Lung (tissue), 12 donors: Measurements from ENCODE around the gene C4orf46. TPM values are rescaled to one million over a fixed set of nuclear protein-coding genes. Genes with fewer than 3 reads are reported as not detected.
A peak's percentile ranks its signal among the peaks of the same experiment; 100 is the strongest.

Source experiments
- ATAC-seq: fragments of 200-7000 bp; cut with Tn5 transposase; one replicate; pipeline ENCODE4 v1.9.1; 2020; ENCODE audit warnings: moderate number of reproducible peaks; ENCODE audit not compliant: insufficient read depth, low FRiP score
- DNase-seq, 3 donors: peaks; one replicate each; pipeline ENCODE4 v3.0.0-alpha.2; 2013 to 2017
- H3K27ac ChIP-seq, 2 donors: one replicate each; pipeline ENCODE4 v1.5.1; 2013; ENCODE audit warnings: mild to moderate bottlenecking in 2 of 2, moderate library complexity in 2 of 2, control low read depth in 1 of 2, inconsistent platforms in 1 of 2, low read depth in 1 of 2, low read length in 1 of 2
- H3K27me3 ChIP-seq, 3 donors: one replicate each; pipeline ENCODE4 v1.5.1; 2013; ENCODE audit warnings: low read length in 2 of 3; ENCODE audit not compliant: control insufficient read depth in 3 of 3, insufficient read depth in 3 of 3
- H3K36me3 ChIP-seq, 4 donors: one replicate each; pipeline ENCODE4 v1.5.1; 2013; ENCODE audit warnings: low read length in 4 of 4, mild to moderate bottlenecking in 1 of 4, moderate library complexity in 1 of 4; ENCODE audit not compliant: control insufficient read depth in 4 of 4, insufficient read depth in 4 of 4
- H3K4me1 ChIP-seq, 5 donors: one replicate each; pipeline ENCODE4 v1.5.1; 2013; ENCODE audit warnings: low read length in 5 of 5, mild to moderate bottlenecking in 2 of 5, moderate library complexity in 1 of 5; ENCODE audit not compliant: control insufficient read depth in 5 of 5, insufficient read depth in 5 of 5
- H3K4me3 ChIP-seq: one replicate; pipeline ENCODE4 v1.5.1; 2013; ENCODE audit warnings: mild to moderate bottlenecking, control low read depth, moderate library complexity
- H3K9ac ChIP-seq, 2 donors: one replicate each; pipeline ENCODE4 v1.5.1; 2013; ENCODE audit warnings: low read length in 2 of 2, control low read depth in 1 of 2; ENCODE audit not compliant: insufficient read depth in 1 of 2
- H3K9me3 ChIP-seq, 4 donors: one replicate each; pipeline ENCODE4 v1.5.1; 2013; ENCODE audit warnings: low read length in 3 of 4, mild to moderate bottlenecking in 1 of 4, moderate library complexity in 1 of 4; ENCODE audit not compliant: control insufficient read depth in 4 of 4, insufficient read depth in 3 of 4
- WGBS, 2 donors: extraction: QIAGEN DNeasy Blood & Tissue Kit; methylation state at CpG; one replicate each; pipeline ENCODE4 v1.1.7; 2013; 5-methylcytosine and 5-hydroxymethylcytosine counted together
- polyA plus RNA-seq, 2 donors: library from polyadenylated mRNA; stranded (reverse); fragments of 200-250 nt; gene quantifications; one replicate each; pipeline ENCODE4 v1.2.1, GENCODE V29; 2013
- total RNA-seq, 2 donors: library from RNA; depleted of rRNA in 1 of 2; stranded (reverse); fragments of >200 nt in 1 of 2; gene quantifications; one replicate each; pipeline ENCODE4 v1.2.1, GENCODE V29; 2014 to 2021
- TF ChIP-seq, protein P1 (sequence below): IDR thresholded peaks from 2 replicates; pipeline ENCODE4 v1.5.1; 2012; ENCODE audit warnings: mild to moderate bottlenecking; ENCODE audit errors: control extremely low read depth, extremely low read depth
- donor health status: control.
- donor health status: control.
- donor health status: Bipolar disorder and iron deficiency.
- donor health status: healthy.
- donor health status: DM: yes; HTN: yes; CAD: no.

The C4orf46 gene
- total and polyA plus RNA-seq, 4 donors: 2.7 to 31.3 (median 3.2) TPM

DNA sequence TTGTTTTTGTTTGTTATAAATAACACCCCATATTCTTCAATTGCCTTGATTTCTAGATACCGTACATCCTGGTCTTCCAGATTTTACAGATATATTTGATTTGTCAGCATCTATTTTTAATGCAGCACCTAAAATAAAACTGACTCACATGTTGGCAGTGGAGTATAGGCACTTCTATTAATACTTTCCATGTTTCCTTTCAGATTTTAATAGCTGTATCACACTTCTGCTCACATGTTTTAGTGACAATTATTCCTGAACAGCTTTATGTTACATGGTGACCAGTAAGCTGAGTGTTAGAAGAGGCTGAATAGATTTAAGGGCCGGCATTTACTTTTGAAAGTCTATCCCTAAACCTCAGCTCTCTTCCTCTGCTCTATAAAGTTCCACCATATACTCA lies 46.1 kb downstream of the C4orf46 start:
- DNase-seq: no peak
- ATAC-seq: no peak
- Histone ChIP-seq H3K4me3 (no peak overlapping the region), H3K27ac (peak overlapping the region in 1 of 2 donors; percentile 16), H3K36me3 (peaks cover 0 to 1% (median 0%) of the 10 kb centered on the region in 4 donors), H3K27me3 (no peaks in the 10 kb centered on the region), H3K4me1 (peaks cover 0 to 3% (median 0%) of the 10 kb centered on the region in 5 donors), H3K9ac (no peak overlapping the region), H3K9me3 (no peaks in the 10 kb centered on the region)
- TF ChIP-seq, protein P1, sequence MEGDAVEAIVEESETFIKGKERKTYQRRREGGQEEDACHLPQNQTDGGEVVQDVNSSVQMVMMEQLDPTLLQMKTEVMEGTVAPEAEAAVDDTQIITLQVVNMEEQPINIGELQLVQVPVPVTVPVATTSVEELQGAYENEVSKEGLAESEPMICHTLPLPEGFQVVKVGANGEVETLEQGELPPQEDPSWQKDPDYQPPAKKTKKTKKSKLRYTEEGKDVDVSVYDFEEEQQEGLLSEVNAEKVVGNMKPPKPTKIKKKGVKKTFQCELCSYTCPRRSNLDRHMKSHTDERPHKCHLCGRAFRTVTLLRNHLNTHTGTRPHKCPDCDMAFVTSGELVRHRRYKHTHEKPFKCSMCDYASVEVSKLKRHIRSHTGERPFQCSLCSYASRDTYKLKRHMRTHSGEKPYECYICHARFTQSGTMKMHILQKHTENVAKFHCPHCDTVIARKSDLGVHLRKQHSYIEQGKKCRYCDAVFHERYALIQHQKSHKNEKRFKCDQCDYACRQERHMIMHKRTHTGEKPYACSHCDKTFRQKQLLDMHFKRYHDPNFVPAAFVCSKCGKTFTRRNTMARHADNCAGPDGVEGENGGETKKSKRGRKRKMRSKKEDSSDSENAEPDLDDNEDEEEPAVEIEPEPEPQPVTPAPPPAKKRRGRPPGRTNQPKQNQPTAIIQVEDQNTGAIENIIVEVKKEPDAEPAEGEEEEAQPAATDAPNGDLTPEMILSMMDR: no peak
- 68 to 94% methylated on average over 2 of the region's 2 CpGs for WGBS, 2 donors

DNA sequence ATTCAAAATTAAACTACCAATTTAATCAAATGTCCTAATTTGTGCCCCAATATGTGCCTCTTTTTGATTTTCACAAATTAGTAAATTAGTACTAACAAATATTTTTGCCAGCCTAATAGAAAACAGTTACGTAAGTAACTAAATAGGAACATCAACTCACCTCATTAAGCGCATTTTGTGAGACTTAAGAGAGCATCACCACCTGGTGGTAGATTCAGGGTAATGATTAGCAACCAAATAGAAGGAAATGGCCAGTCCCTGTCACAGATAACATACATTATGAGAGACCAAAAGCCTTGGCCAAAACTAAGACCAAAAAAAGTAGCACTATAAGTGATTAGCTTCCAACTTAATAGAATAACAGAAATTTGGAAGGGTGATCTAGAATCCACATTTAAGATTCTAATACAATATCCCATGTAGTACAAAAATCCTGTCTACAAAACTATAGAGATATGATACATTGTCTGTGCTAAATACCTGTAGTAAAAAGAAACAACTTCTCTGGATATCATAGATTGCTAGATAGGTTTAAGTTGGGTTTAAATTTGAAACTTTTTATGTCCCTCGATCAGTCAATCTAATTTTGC lies 46.7 kb downstream of the C4orf46 start:
- DNase-seq (peak in 2 of 3 donors; percentile 46 to 66), ATAC-seq (peak; percentile 81)
- H3K27ac ChIP-seq: no peak overlapping the region
- H3K9me3 ChIP-seq: no peaks in the 10 kb centered on the region
- H3K4me3 ChIP-seq: no peak overlapping the region
- no peak overlapping the region for H3K9ac ChIP-seq
- peaks cover 0 to 1% (median 0%) of the 10 kb centered on the region in 4 donors for H3K36me3 ChIP-seq
- WGBS, 2 donors: 33 to 39% methylated on average over 3 of the region's 3 CpGs
- peaks cover 0 to 3% (median 0%) of the 10 kb centered on the region in 5 donors for H3K4me1 ChIP-seq
- TF ChIP-seq, protein P1: peak; percentile 61
- H3K27me3 ChIP-seq: no peaks in the 10 kb centered on the region

DNA sequence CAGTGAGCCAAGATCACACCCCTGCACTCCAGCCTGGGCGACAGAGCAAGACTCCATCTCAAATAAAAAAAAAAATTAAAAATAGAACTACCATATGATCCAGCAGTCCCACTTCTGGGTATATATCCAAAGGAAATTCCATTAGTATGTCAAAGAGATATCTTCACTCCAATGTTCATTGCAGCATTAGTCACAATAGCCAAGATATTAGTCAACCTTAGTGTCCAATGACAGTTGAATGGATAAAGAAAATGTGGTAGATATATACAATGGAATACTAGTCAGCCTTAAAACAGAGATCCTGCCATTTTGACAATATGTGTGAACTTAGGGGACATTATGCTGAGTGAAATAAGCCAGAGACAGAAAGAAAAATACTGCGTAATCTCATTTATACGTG lies 49.4 kb downstream of the C4orf46 start:
- 89 to 95% methylated on average over 3 of the region's 3 CpGs for WGBS, 2 donors
- Histone ChIP-seq H3K27me3 (no peaks in the 10 kb centered on the region), H3K27ac (no peak overlapping the region), H3K4me3 (no peak overlapping the region), H3K36me3 (no peaks in the 10 kb centered on the region), H3K9ac (no peak overlapping the region), H3K9me3 (no peaks in the 10 kb centered on the region), H3K4me1 (no peaks in the 10 kb centered on the region)
- DNase-seq (no peak), ATAC-seq (no peak)
- TF ChIP-seq, protein P1: no peak

DNA sequence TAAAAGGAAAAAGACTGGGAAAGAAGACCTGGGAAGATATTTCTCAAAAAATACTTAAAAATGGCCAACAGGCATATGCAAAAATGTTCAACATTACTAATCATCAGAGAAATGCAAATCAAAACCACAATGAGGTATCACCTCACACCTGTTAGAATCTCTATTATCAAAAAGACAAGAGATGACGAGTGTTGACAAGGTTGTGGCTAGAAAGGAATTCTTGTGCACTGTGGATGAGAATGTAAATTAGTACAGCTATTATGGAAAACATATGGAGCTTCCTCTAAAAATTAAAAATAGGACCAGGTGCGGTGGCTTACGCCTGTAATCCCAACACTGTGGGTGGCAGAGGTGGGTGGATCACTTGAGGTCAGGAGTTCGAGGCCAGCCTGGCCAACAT lies 50.0 kb downstream of the C4orf46 start:
- DNase-seq (no peak), ATAC-seq (no peak)
- Histone ChIP-seq H3K4me3 (no peak overlapping the region), H3K9me3 (no peaks in the 10 kb centered on the region), H3K4me1 (no peaks in the 10 kb centered on the region), H3K9ac (no peak overlapping the region), H3K27me3 (no peaks in the 10 kb centered on the region), H3K36me3 (no peaks in the 10 kb centered on the region), H3K27ac (no peak overlapping the region)
- TF ChIP-seq, protein P1: no peak
- WGBS, 2 donors: 93 to 96% methylated on average over 4 of the region's 4 CpGs
